Upper lobe of left lung (tissue), 6 donors: ENCODE measurements around the gene GLTP. TPM values are rescaled to one million over a fixed set of nuclear protein-coding genes. Genes with fewer than 3 reads are reported as not detected.

Source experiments
- ATAC-seq, 2 donors: fragments of 200-7000 bp; cut with Tn5 transposase; one replicate each; pipeline ENCODE4 v1.9.1; 2022; ENCODE audit warnings: mild to moderate bottlenecking in 2 of 2, moderate library complexity in 2 of 2; ENCODE audit not compliant: low FRiP score in 2 of 2
- DNase-seq, 2 donors: peaks; one replicate each; pipeline ENCODE4 v3.0.0-alpha.2; 2019 to 2020
- H3K27ac ChIP-seq, 4 donors: fragments of 200-600 bp; sonication (generic); one replicate each; pipeline ENCODE4 v1.5.1; 2016 to 2019
- H3K27me3 ChIP-seq, 4 donors: fragments of 200-600 bp; sonication (generic); one replicate each; pipeline ENCODE4 v1.5.1; 2017 to 2019
- H3K36me3 ChIP-seq, 4 donors: fragments of 200-600 bp; sonication (generic); one replicate each; pipeline ENCODE4 v1.5.1; 2016 to 2019
- H3K4me1 ChIP-seq, 4 donors: fragments of 200-600 bp; sonication (generic); one replicate each; pipeline ENCODE4 v1.5.1; 2018 to 2019
- H3K4me3 ChIP-seq, 4 donors: fragments of 200-600 bp; sonication (generic); one replicate each; pipeline ENCODE4 v1.5.1; 2017 to 2019; ENCODE audit warnings: mild to moderate bottlenecking in 2 of 4, moderate library complexity in 1 of 4
- H3K9me3 ChIP-seq, 4 donors: fragments of 200-600 bp; sonication (generic); one replicate each; pipeline ENCODE4 v1.5.1; 2018 to 2019
- CTCF ChIP-seq, 6 experiments: fragments of 450-650 bp in 4 of 6; fragments of 200-600 bp in 2 of 6; sonication (generic) in 2 of 6; IDR thresholded peaks; one replicate each; pipeline ENCODE4 v1.5.1; 2016 to 2019; ENCODE audit warnings: antibody characterized with exemption in 6 of 6
- EP300 ChIP-seq, 4 donors: sonication (generic); formaldehyde crosslinking; IDR thresholded peaks; one replicate each; pipeline ENCODE4 v1.5.1; 2017; ENCODE audit warnings: antibody characterized with exemption in 4 of 4, control low read depth in 2 of 4
- POLR2A ChIP-seq, 4 donors: fragments of 450-650 bp; IDR thresholded peaks; one replicate each; pipeline ENCODE4 v1.5.1; 2016 to 2017; ENCODE audit warnings: antibody characterized with exemption in 4 of 4, mild to moderate bottlenecking in 2 of 4
- POLR2AphosphoS5 ChIP-seq, 2 donors: sonication (generic); formaldehyde crosslinking; IDR thresholded peaks; one replicate each; pipeline ENCODE4 v1.5.1; 2017; ENCODE audit warnings: antibody characterized with exemption in 2 of 2
- WGBS, 2 donors: methylation state at CpG; one replicate each; pipeline ENCODE4 v1.1.5; 2017 to 2018; 5-methylcytosine and 5-hydroxymethylcytosine counted together
- total RNA-seq, 6 donors: library from RNA; depleted of rRNA in 4 of 6; stranded (reverse); fragments of >200 nt in 4 of 6; gene quantifications; one replicate each; pipeline versions ENCODE4 v1.1.0 to v1.2.1, GENCODE V29; 2016 to 2021
- donor health status: DM: no; HTN: no; CAD: no; lungs with moderate emphysema.
- donor health status: DM: no; HTN: yes; CAD: no; lungs with severe emphysema.

GLTP gene
- total RNA-seq, 6 donors from 2014 or later: 24.7 to 59.7 (median 46.6) TPM

GRCh38 chr12:109815757-109816617 is 64.4 kb downstream of the GLTP start:
- Histone ChIP-seq H3K4me1 (no peaks in the 10 kb centered on the region), H3K4me3 (no peak overlapping the region), H3K36me3 (no peaks in the 10 kb centered on the region), H3K27me3 (no peaks in the 10 kb centered on the region), H3K27ac (no peak overlapping the region), H3K9me3 (no peaks in the 10 kb centered on the region)
- DNase-seq (no peak), ATAC-seq (no peak)
- WGBS, 2 donors: 77 to 79% methylated on average over 10 of the region's 10 CpGs
- TF ChIP-seq POLR2A (IDR thresholded peaks at IDR 0.05) (no peak), POLR2AphosphoS5 (IDR thresholded peaks at IDR 0.05) (no peak), CTCF (IDR thresholded peaks at IDR 0.05) (no peak), EP300 (IDR thresholded peaks at IDR 0.05) (no peak)

- no peak for DNase-seq
- WGBS, 2 donors: 80% methylated on average over 1 to 4 of the region's 4 CpGs
These were observed 65.1 kb downstream of the GLTP start for GRCh38 chr12:109815225-109815624.

GRCh38 chr12:109814600-109815150 is 65.7 kb downstream of the GLTP start:
- 78% methylated on average over 20 of the region's 20 CpGs; no CpG with 5 or more reads in 1 of the 2 donors for WGBS, 2 donors
- H3K4me1 ChIP-seq: no peaks in the 10 kb centered on the region
- ATAC-seq (no peak), DNase-seq (no peak)
- H3K27ac ChIP-seq: no peak overlapping the region
- no peaks in the 10 kb centered on the region for H3K36me3 ChIP-seq
- no peaks in the 10 kb centered on the region for H3K27me3 ChIP-seq
- H3K4me3 ChIP-seq: no peak overlapping the region
- no peaks in the 10 kb centered on the region for H3K9me3 ChIP-seq
- no peak for TF ChIP-seq EP300 (IDR thresholded peaks at IDR 0.05)
- no peak for TF ChIP-seq POLR2AphosphoS5 (IDR thresholded peaks at IDR 0.05)
- no peak for TF ChIP-seq CTCF (IDR thresholded peaks at IDR 0.05)
- TF ChIP-seq POLR2A (IDR thresholded peaks at IDR 0.05): no peak

More at GRCh38 chr12:109815225-109815624, 65.1 kb downstream of the GLTP start:
- TF ChIP-seq EP300 (IDR thresholded peaks at IDR 0.05): no peak
- TF ChIP-seq POLR2AphosphoS5 (IDR thresholded peaks at IDR 0.05): no peak
- no peak for TF ChIP-seq POLR2A (IDR thresholded peaks at IDR 0.05)
- TF ChIP-seq CTCF (IDR thresholded peaks at IDR 0.05): no peak
- H3K4me1 ChIP-seq: no peaks in the 10 kb centered on the region
- no peak overlapping the region for H3K4me3 ChIP-seq
- no peaks in the 10 kb centered on the region for H3K36me3 ChIP-seq
- no peaks in the 10 kb centered on the region for H3K27me3 ChIP-seq
- no peak overlapping the region for H3K27ac ChIP-seq
- no peaks in the 10 kb centered on the region for H3K9me3 ChIP-seq
- ATAC-seq: no peak

- TF ChIP-seq CTCF (IDR thresholded peaks at IDR 0.05): no peak
- TF ChIP-seq POLR2A (IDR thresholded peaks at IDR 0.05): no peak
- no peak for TF ChIP-seq EP300 (IDR thresholded peaks at IDR 0.05)
- no peak for TF ChIP-seq POLR2AphosphoS5 (IDR thresholded peaks at IDR 0.05)
- ATAC-seq: no peak
- DNase-seq: no peak
- no peak overlapping the region for H3K4me3 ChIP-seq
- no peaks in the 10 kb centered on the region for H3K4me1 ChIP-seq
- H3K36me3 ChIP-seq: no peaks in the 10 kb centered on the region
- H3K9me3 ChIP-seq: no peaks in the 10 kb centered on the region
- H3K27me3 ChIP-seq: no peaks in the 10 kb centered on the region
- 85 to 90% methylated on average over 6 of the region's 6 CpGs for WGBS, 2 donors
- H3K27ac ChIP-seq: no peak overlapping the region
These were observed 66.4 kb downstream of the GLTP start for GRCh38 chr12:109813810-109814416.
